Activated naive CD4-positive, alpha-beta T cell treated with anti-CD3 and anti-CD28 coated beads for 36 hours (primary cell): Measurements from ENCODE around the gene THPO. TPM values are rescaled to one million over a fixed set of nuclear protein-coding genes. Genes with fewer than 3 reads are reported as not detected.

Experiments used
- CTCF ChIA-PET: fragments of 350-600 bp; sonication (Branson Sonifier 250); formaldehyde crosslinking; loops from one replicate; lab custom pipeline; 2021; ENCODE audit warnings: antibody characterized with exemption; lab: Charles Lee
- DNase-seq: peaks from one replicate; pipeline ENCODE4 v3.0.0-alpha.2; 2020
- H3K27ac Mint-ChIP-seq: one replicate; pipeline ENCODE4 v1.8.0; 2021; ENCODE audit warnings: mild to moderate bottlenecking, mixed read lengths
- H3K27me3 Mint-ChIP-seq: one replicate; pipeline ENCODE4 v1.8.0; 2021; ENCODE audit warnings: low read depth, mixed read lengths
- H3K36me3 Mint-ChIP-seq: one replicate; pipeline ENCODE4 v1.8.0; 2021; ENCODE audit warnings: low read depth, mixed read lengths
- H3K4me1 Mint-ChIP-seq: one replicate; pipeline ENCODE4 v1.8.0; 2021; ENCODE audit warnings: low read depth, mixed read lengths
- H3K4me3 Mint-ChIP-seq: one replicate; pipeline ENCODE4 v1.8.0; 2021; ENCODE audit warnings: mild to moderate bottlenecking, moderate library complexity, mixed read lengths
- H3K9me3 Mint-ChIP-seq: one replicate; pipeline ENCODE4 v1.8.0; 2021; ENCODE audit warnings: mixed read lengths
- intact Hi-C: fragments of 100-400 bp; cut with micrococcal nuclease; formaldehyde crosslinking; loops from one replicate; pipeline ENCODE4 v1.15.1; 2023
- total RNA-seq, 2 experiments: library from RNA; stranded (reverse); gene quantifications; one replicate each; pipeline ENCODE4 v1.2.3, GENCODE V29; 2021

The THPO gene
- total RNA-seq, 2 experiments from 2014 or later: not detected

DNA sequence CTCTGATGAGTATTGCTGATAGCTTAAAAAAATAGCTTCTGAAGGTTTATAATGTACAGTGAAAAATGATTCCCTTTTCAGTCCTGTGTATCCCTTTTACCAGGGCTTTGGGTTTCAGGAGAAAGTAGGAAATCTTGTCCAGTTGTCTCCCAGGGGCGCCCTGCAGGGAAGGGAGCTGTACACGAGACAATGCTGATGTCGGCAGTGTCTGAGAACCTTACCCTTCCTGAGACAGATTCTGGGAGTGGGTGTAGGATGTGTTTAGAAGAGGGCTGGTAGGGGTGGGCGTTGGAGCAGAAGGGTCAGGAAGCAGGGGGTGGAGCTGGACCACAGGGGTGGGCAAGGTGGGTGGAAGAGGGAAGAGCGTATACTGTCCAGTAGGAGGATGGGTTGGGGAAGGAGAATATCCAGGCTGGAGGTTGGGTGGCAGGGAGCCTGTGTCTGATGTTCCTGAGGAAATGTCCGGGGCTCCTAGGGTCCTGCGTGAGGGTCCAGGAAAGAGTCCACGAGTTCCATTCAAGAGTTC is 5.6 kb downstream of the THPO start:
- Mint-ChIP-seq H3K9me3 (no peaks in the 10 kb centered on the region), H3K27ac (no peak overlapping the region)
- CTCF ChIA-PET: interaction anchor here (0.5 to 8.5 kb wide), 33 partner anchors 9 to 476 kb away, joined by 3 to 85 read pairs (median 5); partner anchors contain the start of genes CLCN2, EPHB3 and POLR2H

GRCh38 chr3:184371570-184372018 is 6.4 kb downstream of the THPO start:
- DNase-seq: peak; percentile 80
- Mint-ChIP-seq H3K27me3 (no peaks in the 10 kb centered on the region), H3K9me3 (no peaks in the 10 kb centered on the region), H3K4me3 (no peak overlapping the region), H3K27ac (no peak overlapping the region), H3K4me1 (peaks cover 16% of the 10 kb centered on the region), H3K36me3 (peaks cover 21% of the 10 kb centered on the region)
- intact Hi-C loops: loop anchor here (1.0 to 2.0 kb wide), 4 partner anchors 46 to 173 kb away; no protein-coding TSS in a partner anchor
- CTCF ChIA-PET: interaction anchor here (0.5 to 8.5 kb wide), 39 partner anchors 10 to 475 kb away, joined by 3 to 85 read pairs (median 4); partner anchors contain the start of genes CLCN2, EPHB3 and POLR2H

More for the DNA sequence above, 5.6 kb downstream of the THPO start:
- Mint-ChIP-seq H3K4me3 (no peak overlapping the region), H3K4me1 (peaks cover 10% of the 10 kb centered on the region), H3K36me3 (peaks cover 14% of the 10 kb centered on the region), H3K27me3 (no peaks in the 10 kb centered on the region)
- no peak for DNase-seq
- intact Hi-C loops: no loop called here

DNA sequence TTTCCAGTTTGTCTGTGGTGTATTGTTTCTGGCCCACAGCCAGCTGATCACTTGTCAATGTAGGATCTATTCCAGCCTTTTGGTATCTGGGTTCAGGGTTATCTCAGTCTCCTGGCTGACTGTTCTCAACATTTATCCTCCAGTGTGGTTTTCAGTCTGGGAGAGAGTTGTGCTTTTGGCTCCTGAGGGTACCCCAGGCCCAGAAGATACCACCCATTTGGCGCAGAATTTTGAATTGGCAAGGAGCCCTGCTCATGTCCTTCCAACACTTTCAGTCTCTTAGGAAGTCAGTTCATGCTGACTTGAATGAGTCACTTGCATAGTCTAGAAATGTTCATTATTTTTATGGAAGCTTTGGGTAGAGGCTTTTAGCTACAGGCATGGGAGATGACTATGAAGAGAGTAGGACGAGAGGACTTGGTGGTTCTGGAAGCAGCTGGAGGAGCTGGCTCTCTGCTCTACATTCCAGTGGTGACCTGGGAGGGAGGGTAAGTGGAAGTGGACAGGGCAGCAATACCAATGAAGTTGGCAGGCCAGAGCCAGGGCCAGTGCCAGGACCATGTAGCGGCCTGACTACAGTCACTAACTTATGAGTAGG is 9.3 kb downstream of the THPO start:
- no peak for DNase-seq
- no peaks in the 10 kb centered on the region for H3K9me3 Mint-ChIP-seq
- H3K27ac Mint-ChIP-seq: peak overlapping the region; percentile 15
- no peak overlapping the region for H3K4me3 Mint-ChIP-seq
- peaks cover 40% of the 10 kb centered on the region for H3K36me3 Mint-ChIP-seq
- H3K4me1 Mint-ChIP-seq: peaks cover 33% of the 10 kb centered on the region
- CTCF ChIA-PET: interaction anchor here (1.0 to 8.5 kb wide), 4 partner anchors 15 to 176 kb away, joined by 3 to 85 read pairs (median 4); no protein-coding TSS in a partner anchor
- intact Hi-C loops: no loop called here
- H3K27me3 Mint-ChIP-seq: no peaks in the 10 kb centered on the region

DNA sequence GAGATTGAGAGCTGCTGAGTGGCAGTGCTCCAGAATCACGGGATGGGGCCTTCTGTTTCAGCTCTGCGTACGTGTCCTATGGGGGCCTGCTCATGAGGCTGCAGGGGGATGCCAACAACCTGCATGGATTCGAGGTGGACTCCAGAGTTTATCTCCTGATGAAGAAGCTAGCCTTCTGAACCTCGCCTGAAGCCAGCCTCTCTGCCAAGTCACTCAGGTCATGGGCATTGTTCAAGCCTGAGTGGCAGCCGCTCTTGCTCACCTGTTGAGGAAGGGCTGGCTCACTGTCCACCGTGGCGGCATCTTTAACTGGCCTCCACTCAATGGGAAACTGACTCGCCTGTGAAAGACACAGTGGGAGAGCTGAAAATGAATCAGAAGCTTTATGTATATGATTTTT is 9.9 kb downstream of the THPO start:
- no peaks in the 10 kb centered on the region for H3K9me3 Mint-ChIP-seq
- intact Hi-C loops: no loop called here
- H3K27me3 Mint-ChIP-seq: no peaks in the 10 kb centered on the region
- DNase-seq: no peak
- H3K27ac Mint-ChIP-seq: peak overlapping the region; percentile 50
- H3K4me1 Mint-ChIP-seq: peaks cover 33% of the 10 kb centered on the region
- H3K36me3 Mint-ChIP-seq: peaks cover 45% of the 10 kb centered on the region
- CTCF ChIA-PET: interaction anchor here (0.5 to 8.5 kb wide), 4 partner anchors 14 to 466 kb away, joined by 3 to 85 read pairs (median 4); no protein-coding TSS in a partner anchor
- no peak overlapping the region for H3K4me3 Mint-ChIP-seq

DNA sequence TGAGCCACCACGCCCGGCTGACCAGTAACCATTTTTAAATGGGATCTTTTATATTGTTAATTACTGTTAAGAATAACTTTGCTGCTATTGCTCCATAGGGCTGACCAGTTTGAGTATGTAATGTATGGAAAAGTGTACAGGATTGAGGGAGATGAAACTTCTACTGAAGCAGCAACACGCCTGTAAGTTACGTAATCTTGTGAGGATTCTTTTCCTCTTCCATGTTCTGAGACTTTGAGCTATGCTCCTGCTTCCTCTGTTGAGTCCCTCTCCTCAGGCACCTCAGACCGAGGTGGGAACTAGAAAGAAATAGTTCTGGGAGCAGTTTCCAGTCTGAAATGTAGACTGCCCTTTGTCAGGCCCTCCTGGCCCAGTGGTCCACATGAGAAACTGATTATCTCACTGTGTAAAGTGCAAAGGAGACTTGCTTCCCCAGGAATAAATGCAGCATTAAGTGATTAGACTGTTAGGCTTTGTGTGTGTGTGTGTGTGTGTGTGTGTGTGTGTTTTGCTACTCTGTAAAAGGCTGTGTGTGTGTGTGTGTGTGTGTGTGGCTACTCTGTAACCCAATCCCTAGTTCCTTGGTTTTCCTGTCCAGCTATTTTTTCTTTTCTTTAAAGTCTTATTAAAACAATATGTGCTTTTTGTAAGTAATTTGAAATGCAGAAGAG is 11.3 kb downstream of the THPO start:
- CTCF ChIA-PET: interaction anchor here (0.6 to 8.5 kb wide), 4 partner anchors 114 to 178 kb away, joined by 3 to 85 read pairs (median 3); no protein-coding TSS in a partner anchor
- DNase-seq: no peak
- Mint-ChIP-seq H3K36me3 (peaks cover 45% of the 10 kb centered on the region), H3K27me3 (no peaks in the 10 kb centered on the region), H3K9me3 (no peaks in the 10 kb centered on the region), H3K4me1 (peaks cover 33% of the 10 kb centered on the region), H3K27ac (no peak overlapping the region), H3K4me3 (no peak overlapping the region)
- intact Hi-C loops: no loop called here

- no peaks in the 10 kb centered on the region for H3K27me3 Mint-ChIP-seq
- peak overlapping the region; percentile 94 for H3K27ac Mint-ChIP-seq
- CTCF ChIA-PET: interaction anchor here (0.6 to 4.6 kb wide), 7 partner anchors 9 to 151 kb away, joined by 3 to 21 read pairs (median 3); no protein-coding TSS in a partner anchor
- H3K4me1 Mint-ChIP-seq: peaks cover 30% of the 10 kb centered on the region
- H3K36me3 Mint-ChIP-seq: peaks cover 37% of the 10 kb centered on the region
- no peaks in the 10 kb centered on the region for H3K9me3 Mint-ChIP-seq
- intact Hi-C loops: loop anchor here (1.0 to 5.0 kb wide), 16 partner anchors 28 to 806 kb away; partner anchors contain the start of genes ABCC5, AP2M1, EEF1AKMT4 and EIF2B5
- H3K4me3 Mint-ChIP-seq: peak overlapping the region; percentile 97
- peak; percentile 97 for DNase-seq
Observed at GRCh38 chr3:184362668-184363546, 15.1 kb downstream of the THPO start.

DNA sequence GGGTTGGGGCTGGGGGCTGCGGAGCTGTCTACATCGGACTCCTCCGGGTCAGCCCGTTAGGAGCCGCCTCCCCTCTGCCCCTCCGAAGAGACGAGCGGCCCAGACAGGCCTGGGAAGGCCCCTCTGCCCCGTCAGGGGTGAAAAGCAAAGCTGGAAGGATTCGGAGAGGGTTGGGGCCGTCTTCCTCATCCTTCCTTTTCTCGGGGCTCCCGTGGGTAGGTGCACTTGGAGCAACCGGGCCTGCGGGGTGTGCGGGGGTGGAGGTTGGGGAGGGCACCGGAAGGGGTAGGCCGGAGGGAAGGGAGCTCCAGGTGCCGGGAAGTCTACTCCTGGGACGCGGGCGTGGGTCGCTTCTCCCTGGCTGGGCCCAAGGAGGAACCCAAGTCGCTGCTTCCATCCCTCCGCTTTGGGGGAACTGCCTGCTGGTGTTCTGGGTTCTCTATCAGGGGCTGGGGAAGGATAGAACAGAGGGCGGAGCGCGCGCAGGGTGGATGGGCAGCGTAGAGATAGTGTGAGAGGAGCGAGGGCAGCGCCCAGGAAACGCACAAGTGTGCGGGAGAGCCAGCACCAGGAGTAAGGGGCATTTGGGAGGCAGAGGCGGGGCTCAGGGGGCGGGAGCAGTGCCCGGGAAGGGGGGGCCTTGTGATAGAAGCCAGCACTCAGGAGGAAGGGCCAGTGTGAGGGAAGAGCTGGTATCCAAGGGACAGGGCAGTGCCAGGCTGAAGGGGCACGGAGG is 15.9 kb downstream of the THPO start:
- Mint-ChIP-seq H3K9me3 (no peaks in the 10 kb centered on the region), H3K36me3 (peaks cover 29% of the 10 kb centered on the region), H3K4me1 (peaks cover 29% of the 10 kb centered on the region), H3K27me3 (no peaks in the 10 kb centered on the region), H3K4me3 (peak overlapping the region; percentile 97), H3K27ac (peak overlapping the region; percentile 93)
- CTCF ChIA-PET: interaction anchor here (0.6 to 4.6 kb wide), 6 partner anchors 8 to 57 kb away, joined by 3 to 21 read pairs (median 4); no protein-coding TSS in a partner anchor
- intact Hi-C loops: loop anchor here (1.0 to 5.0 kb wide), 8 partner anchors 165 to 805 kb away; partner anchors contain the start of genes ABCC5, KLHL24, KLHL6 and MAGEF1
- peak; percentile 53 for DNase-seq

DNA sequence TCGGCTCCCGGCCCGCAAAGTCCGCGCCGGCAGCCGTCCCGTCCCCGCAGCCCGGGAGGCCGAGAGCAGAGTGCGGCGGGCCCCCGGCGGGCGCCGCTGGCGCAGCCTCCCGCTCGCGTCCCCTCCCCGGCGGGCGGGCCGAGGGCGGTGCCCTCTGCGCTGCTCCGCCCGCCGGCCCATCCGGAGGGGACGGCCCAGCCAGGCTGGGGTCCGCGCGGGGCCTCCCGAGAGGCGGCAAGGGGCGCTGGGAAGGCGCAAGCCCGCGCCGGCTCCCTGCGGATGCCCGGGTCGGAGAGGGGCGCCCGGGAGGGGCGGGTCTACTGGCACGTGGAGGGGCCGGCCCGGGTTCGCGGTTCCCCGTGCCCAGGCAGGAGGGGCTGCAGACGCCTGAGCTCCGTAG is 16.5 kb downstream of the THPO start, which contains the start of the genes CLCN2 and POLR2H:
CLCN2 (minus strand) TSS at position 74 of the 400 bp plus-strand sequence. CDS start 126 bp downstream, outside the sequence.
POLR2H (plus strand) TSS at position 179 of the 400 bp plus-strand sequence. CDS start 1,783 bp downstream, outside the sequence.
- peak; percentile 37 for DNase-seq
- intact Hi-C loops: loop anchor here (5.0 kb wide), 5 partner anchors 166 to 804 kb away; partner anchors contain the start of genes KLHL24, KLHL6 and MAGEF1
- Mint-ChIP-seq H3K27me3 (no peaks in the 10 kb centered on the region), H3K9me3 (no peaks in the 10 kb centered on the region), H3K36me3 (peaks cover 24% of the 10 kb centered on the region), H3K27ac (peak within 1 kb of the TSS; percentile 93), H3K4me3 (peak within 1 kb of the TSS; percentile 97), H3K4me1 (peaks cover 23% of the 10 kb centered on the region)
- CTCF ChIA-PET: interaction anchor here (0.9 to 4.6 kb wide), 3 partner anchors 8 to 56 kb away, joined by 4 to 21 read pairs (median 5); no protein-coding TSS in a partner anchor

DNA sequence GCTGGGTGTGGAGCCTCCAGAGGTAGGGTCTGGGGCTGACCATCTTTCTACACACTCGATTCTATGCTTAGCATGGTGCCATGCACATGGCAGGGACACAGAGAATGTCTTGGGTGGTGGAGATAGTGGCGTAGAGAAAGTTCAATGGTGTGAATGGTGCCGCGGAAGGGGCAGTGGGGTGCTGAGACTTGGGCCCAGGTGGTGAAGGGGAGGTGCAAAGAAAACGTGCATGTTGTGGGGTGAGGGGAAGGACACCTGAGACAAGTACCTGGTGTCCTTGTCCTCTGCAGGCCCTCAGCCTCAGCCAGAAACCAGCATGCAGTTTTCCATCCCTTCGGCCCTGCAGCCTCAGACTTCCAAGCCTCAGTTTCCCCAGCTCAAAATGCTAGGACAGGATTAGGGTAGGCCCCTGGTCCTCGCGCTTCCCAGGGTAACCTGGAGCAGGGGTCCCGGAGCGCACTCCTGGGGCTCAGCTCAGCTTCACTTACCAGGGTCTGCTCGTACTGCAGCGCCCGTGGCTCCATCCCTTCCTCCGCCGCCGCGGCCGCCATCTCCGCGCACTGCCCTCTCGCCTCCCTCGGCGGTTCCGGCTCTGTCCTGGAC is 17.0 kb downstream of the THPO start:
- no peaks in the 10 kb centered on the region for H3K9me3 Mint-ChIP-seq
- H3K36me3 Mint-ChIP-seq: peaks cover 20% of the 10 kb centered on the region
- DNase-seq: no peak
- no peak overlapping the region for H3K27ac Mint-ChIP-seq
- H3K4me1 Mint-ChIP-seq: peaks cover 20% of the 10 kb centered on the region
- intact Hi-C loops: loop anchor here (5.0 kb wide), 5 partner anchors 166 to 804 kb away; partner anchors contain the start of genes KLHL24, KLHL6 and MAGEF1
- no peaks in the 10 kb centered on the region for H3K27me3 Mint-ChIP-seq
- H3K4me3 Mint-ChIP-seq: peak overlapping the region; percentile 71
- CTCF ChIA-PET: interaction anchor here (0.6 to 4.6 kb wide), 5 partner anchors 11 to 153 kb away, joined by 3 to 21 read pairs (median 3); no protein-coding TSS in a partner anchor
